Nephron (organoid): ENCODE results near the gene SEPTIN6.
A peak's percentile ranks its signal among the peaks of the same experiment; 100 is the strongest.
"Not testable (repeated sequence)": the region's sequence is repeated elsewhere in the genome, so short reads cannot be mapped to it uniquely, and the experiment has no call there.

ENCODE experiments used
- H3K27ac Mint-ChIP-seq, 3 experiments: 2 replicates each; pipeline ENCODE4 v1.8.0; 2020; ENCODE audit warnings: mixed read lengths in 3 of 3, mild to moderate bottlenecking in 2 of 3, moderate library complexity in 1 of 3
- H3K27me3 Mint-ChIP-seq: 2 replicates; pipeline ENCODE4 v1.8.0; 2021; ENCODE audit warnings: low read depth, mild to moderate bottlenecking, moderate library complexity, mixed read lengths
- H3K36me3 Mint-ChIP-seq: 2 replicates; pipeline ENCODE4 v1.8.0; 2020; ENCODE audit warnings: low read depth, mixed read lengths
- H3K4me1 Mint-ChIP-seq: 2 replicates; pipeline ENCODE4 v1.8.0; 2020; ENCODE audit warnings: mixed read lengths
- H3K4me3 Mint-ChIP-seq, 3 experiments: 2 replicates each; pipeline ENCODE4 v1.8.0; 2020; ENCODE audit warnings: mild to moderate bottlenecking in 3 of 3, mixed read lengths in 3 of 3, moderate library complexity in 2 of 3
- H3K9me3 Mint-ChIP-seq: 2 replicates; pipeline ENCODE4 v1.8.0; 2020; ENCODE audit warnings: mixed read lengths
- CTCF ChIP-seq, 3 experiments: fragments of 200-600 bp; sonication (generic); IDR thresholded peaks; one replicate each; pipeline ENCODE4 v1.5.0; 2021; ENCODE audit warnings: antibody characterized with exemption in 3 of 3; ENCODE audit not compliant: unreplicated experiment in 3 of 3

SEPTIN6 gene

GRCh38 chrX:119687661-119688413 is 5.1 kb downstream of the SEPTIN6 start:
- Mint-ChIP-seq H3K27ac (peak overlapping the region; percentile 68 to 93 (median 78)), H3K9me3 (peaks cover 10% of the 10 kb centered on the region), H3K4me1 (peaks cover 30% of the 10 kb centered on the region), H3K36me3 (no peaks in the 10 kb centered on the region), H3K27me3 (no peaks in the 10 kb centered on the region), H3K4me3 (peak overlapping the region; percentile 8 to 28 (median 20))
- TF ChIP-seq CTCF (IDR thresholded peaks at IDR 0.05; ENCODE audit: unreplicated experiment in 3 of 3) = no peak

- peaks cover 33% of the 10 kb centered on the region for H3K4me1 Mint-ChIP-seq
- peaks cover 10% of the 10 kb centered on the region for H3K9me3 Mint-ChIP-seq
- peak overlapping the region; percentile 28 to 50 (median 49) for H3K4me3 Mint-ChIP-seq
- peak overlapping the region; percentile 93 to 94 (median 93) for H3K27ac Mint-ChIP-seq
- no peaks in the 10 kb centered on the region for H3K36me3 Mint-ChIP-seq
- H3K27me3 Mint-ChIP-seq = no peaks in the 10 kb centered on the region
- no peak for TF ChIP-seq CTCF (IDR thresholded peaks at IDR 0.05; ENCODE audit: unreplicated experiment in 3 of 3)
Measured at GRCh38 chrX:119686087-119686691, 6.8 kb downstream of the SEPTIN6 start.

- TF ChIP-seq CTCF (IDR thresholded peaks at IDR 0.05; ENCODE audit: unreplicated experiment in 3 of 3) = no peak
- H3K9me3 Mint-ChIP-seq = peaks cover 13% of the 10 kb centered on the region
- H3K27ac Mint-ChIP-seq = peak overlapping the region; percentile 93 to 94 (median 93)
- no peaks in the 10 kb centered on the region for H3K36me3 Mint-ChIP-seq
- H3K27me3 Mint-ChIP-seq = no peaks in the 10 kb centered on the region
- H3K4me3 Mint-ChIP-seq = peak overlapping the region; percentile 28 to 66 (median 50)
- H3K4me1 Mint-ChIP-seq = peaks cover 37% of the 10 kb centered on the region
Measured at GRCh38 chrX:119685225-119686066, 7.5 kb downstream of the SEPTIN6 start.

- TF ChIP-seq CTCF (IDR thresholded peaks at IDR 0.05; ENCODE audit: unreplicated experiment in 3 of 3) = no peak
- peak overlapping the region in 2 of 3 experiments; percentile 28 to 52 for H3K4me3 Mint-ChIP-seq
- H3K36me3 Mint-ChIP-seq = no peaks in the 10 kb centered on the region
- H3K4me1 Mint-ChIP-seq = peaks cover 37% of the 10 kb centered on the region
- H3K27me3 Mint-ChIP-seq = no peaks in the 10 kb centered on the region
- H3K27ac Mint-ChIP-seq = peak overlapping the region; percentile 93 to 94 (median 93)
- peaks cover 13% of the 10 kb centered on the region for H3K9me3 Mint-ChIP-seq
Measured at GRCh38 chrX:119684916-119685224, 8.1 kb downstream of the SEPTIN6 start.

- not testable (repeated sequence) for H3K36me3 Mint-ChIP-seq, H3K27ac Mint-ChIP-seq, H3K27me3 Mint-ChIP-seq, H3K4me3 Mint-ChIP-seq
- Mint-ChIP-seq H3K9me3 (peaks cover 13% of the 10 kb centered on the region), H3K4me1 (peaks cover 37% of the 10 kb centered on the region)
Measured at GRCh38 chrX:119684312-119684711, 8.7 kb downstream of the SEPTIN6 start.
